HepG2 (cell line): ENCODE results near the gene GJB5. TPM values are rescaled to one million over a fixed set of nuclear protein-coding genes. Genes with fewer than 3 reads are reported as not detected.
A peak's percentile ranks its signal among the peaks of the same experiment; 100 is the strongest.

Experiments used
- ATAC-seq: fragments of 200-7000 bp; cut with Tn5 transposase; 3 replicates; pipeline ENCODE4 v1.9.1; 2020; ENCODE audit warnings: mild to moderate bottlenecking, moderate library complexity
- BruUV-seq: library from RNA; stranded (reverse); fragments of 400-500 nt; replicated peaks from 2 replicates; lab custom pipeline; 2021; lab: Mats Ljungman, UMichigan
- CTCF ChIA-PET: fragments of 300-600 bp; formaldehyde crosslinking; extraction: SDS; loops from one replicate; lab custom pipeline; 2021; ENCODE audit warnings: low total read pairs, inconsistent platforms, low intra/inter-chr PET ratio; lab: Yijun Ruan, JAX
- POLR2A ChIA-PET: fragments of 350-600 bp; sonication (Branson Sonifier 250); formaldehyde crosslinking; loops from one replicate; lab custom pipeline; 2020; ENCODE audit warnings: antibody characterized with exemption, inconsistent platforms; lab: Yijun Ruan, JAX
- DNase-seq: peaks from one replicate; pipeline ENCODE4 v3.0.0-alpha.2; 2015; ENCODE audit warnings: low spot score
- FAIRE-seq: peaks from 3 replicates; lab custom pipeline; 2011; peaks lifted over from hg19 to GRCh38; lab: Jason Lieb, UNC
- H2AFZ ChIP-seq: one replicate; pipeline ENCODE4 v1.6.1; 2011; ENCODE audit warnings: low read length, inconsistent platforms
- H3K27ac ChIP-seq: fragments of 300-600 bp; 3 replicates; pipeline ENCODE4 v1.8.0; 2011; ENCODE audit warnings: mixed run types, mild to moderate bottlenecking, mixed read lengths, low read length, inconsistent platforms; ENCODE audit not compliant: insufficient read depth; ENCODE audit errors: extremely low read length
- H3K27me3 ChIP-seq, 2 experiments: fragments of 200-600 bp in 1 of 2; 2 replicates in 1 of 2; 3 replicates in 1 of 2; pipeline versions ENCODE4 v1.6.0 to v1.8.0; 2011; ENCODE audit warnings: low read length in 2 of 2, mild to moderate bottlenecking in 2 of 2, moderate library complexity in 2 of 2, inconsistent platforms in 1 of 2; ENCODE audit not compliant: insufficient read depth in 2 of 2, control insufficient read depth in 1 of 2
- H3K36me3 ChIP-seq, 2 experiments: fragments of 200-600 bp in 1 of 2; replicated peaks in 1 of 2; 2 replicates in 1 of 2; 3 replicates in 1 of 2; pipeline versions ENCODE4 v1.5.1 to v1.8.0; 2011; ENCODE audit warnings: low read length in 2 of 2, inconsistent platforms in 1 of 2; ENCODE audit not compliant: insufficient read depth in 2 of 2, control insufficient read depth in 1 of 2
- H3K4me1 ChIP-seq: 2 replicates; pipeline ENCODE4 v1.5.1; 2012; ENCODE audit warnings: low read length, inconsistent platforms; ENCODE audit not compliant: insufficient read depth
- H3K4me2 ChIP-seq: 2 replicates; pipeline ENCODE4 v1.6.0; 2011; ENCODE audit warnings: low read depth, low read length, inconsistent platforms
- H3K4me3 ChIP-seq, 3 experiments: fragments of 200-600 bp in 1 of 3; sonication (generic), shearing (Covaris generic) in 1 of 3; replicated peaks in 1 of 3; 2 replicates each; pipeline ENCODE4 v1.5.1; 2011 to 2016; ENCODE audit warnings: low read length in 3 of 3, inconsistent platforms in 2 of 3, low read depth in 2 of 3, mild to moderate bottlenecking in 2 of 3, control low read depth in 1 of 3, mixed read lengths in 1 of 3; ENCODE audit not compliant: insufficient read depth in 1 of 3
- H3K79me2 ChIP-seq: one replicate; pipeline ENCODE4 v1.6.1; 2011; ENCODE audit warnings: low read length, inconsistent platforms; ENCODE audit not compliant: insufficient read depth
- H3K9ac ChIP-seq: 2 replicates; pipeline ENCODE4 v1.6.0; 2011; ENCODE audit warnings: mild to moderate bottlenecking, low read depth, low read length, inconsistent platforms; ENCODE audit not compliant: insufficient read depth
- H3K9me3 ChIP-seq: 2 replicates; pipeline ENCODE4 v1.5.1; 2012; ENCODE audit warnings: mild to moderate bottlenecking, low read length
- H4K20me1 ChIP-seq: 2 replicates; pipeline ENCODE4 v1.6.0; 2011; ENCODE audit warnings: inconsistent platforms, mild to moderate bottlenecking, low read length, moderate library complexity; ENCODE audit not compliant: insufficient read depth
- BRCA1 ChIP-seq: sonication (generic); formaldehyde crosslinking; IDR thresholded peaks from 2 replicates; pipeline ENCODE4 v1.4.0; 2020; ENCODE audit warnings: missing genetic modification reagents
- HNF4A ChIP-seq: sonication (generic); formaldehyde crosslinking; IDR thresholded peaks from 2 replicates; pipeline ENCODE4 v1.4.0; 2020; ENCODE audit warnings: missing genetic modification reagents
- RARA ChIP-seq: IDR thresholded peaks from 2 replicates; pipeline ENCODE4 v1.6.1; 2016; ENCODE audit warnings: missing genetic modification reagents, missing compliant biosample characterization
- ZNF24 ChIP-seq: fragments of 450-650 bp; IDR thresholded peaks from 2 replicates; pipeline ENCODE4 v1.6.1; 2017; ENCODE audit warnings: antibody characterized with exemption, mild to moderate bottlenecking
- ZNF607 ChIP-seq: sonication (generic); formaldehyde crosslinking; IDR thresholded peaks from 2 replicates; pipeline ENCODE4 v1.5.1; 2020; ENCODE audit warnings: missing genetic modification reagents, mild to moderate bottlenecking, borderline replicate concordance
- ZNF746 ChIP-seq: sonication (generic); formaldehyde crosslinking; IDR thresholded peaks from 2 replicates; pipeline ENCODE4 v1.8.0; 2022; ENCODE audit warnings: mild to moderate bottlenecking, missing genetic modification reagents
- WGBS: methylation state at CpG from one replicate; pipeline ENCODE4 v1.1.6; 2017; ENCODE audit warnings: low lambda C conversion rate; 5-methylcytosine and 5-hydroxymethylcytosine counted together
- in situ Hi-C: cut with HindIII; loops from 2 replicates; pipeline ENCODE4 v1.10.0; 2017; ENCODE audit warnings: low pct_unique_long_range_greater_than_20kb; ENCODE audit not compliant: extremely low pct_ligation_motif_present
- intact Hi-C: fragments of 100-400 bp; cut with micrococcal nuclease; formaldehyde crosslinking; loops from one replicate; pipeline ENCODE4 v1.10.0; 2022; ENCODE audit not compliant: unreplicated experiment
- polyA plus RNA-seq, 8 experiments: library from polyadenylated mRNA; depleted of rRNA in 3 of 8; stranded (reverse) in 7 of 8; unstranded in 1 of 8; fragments of >200 nt; fragmentation: Illumina TruSeq in 4 of 8; extraction: Trizol in 4 of 8; gene quantifications; 2 replicates each; pipeline versions ENCODE4 v1.2.1 to v1.2.3, GENCODE V29; 2011 to 2016; ENCODE audit warnings: low read depth in 4 of 8, missing spikeins in 1 of 8, mixed read lengths in 1 of 8; ENCODE audit not compliant: insufficient read depth in 1 of 8
- total RNA-seq, 5 experiments: library from RNA; depleted of rRNA; stranded (reverse); fragments of >200 nt; fragmentation: Illumina TruSeq; extraction: Trizol; gene quantifications; 2 replicates each; pipeline ENCODE4 v1.2.3, GENCODE V29; 2016; ENCODE audit warnings: low read depth in 1 of 5
- TF ChIP-seq, protein P1 (sequence below): sonication (generic); formaldehyde crosslinking; IDR thresholded peaks from 2 replicates; pipeline ENCODE4 v1.8.0; 2022; ENCODE audit warnings: low read depth, missing genetic modification reagents
- TF ChIP-seq, protein P2 (sequence below): IDR thresholded peaks from 2 replicates; pipeline ENCODE4 v1.6.1; 2016; ENCODE audit warnings: missing genetic modification reagents, missing compliant biosample characterization
- TF ChIP-seq, protein P3 (sequence below): sonication (generic); formaldehyde crosslinking; IDR thresholded peaks from 2 replicates; pipeline ENCODE4 v1.8.1; 2023; ENCODE audit warnings: mild to moderate bottlenecking, moderate library complexity, missing genetic modification reagents

GJB5 gene
- total and polyA plus RNA-seq, 2 of the 13 experiments (the other 11 are each of a cell fraction or from before 2014, with no cell fraction given), result not detected

GRCh38 chr1:34742667-34743270, 12.1 kb upstream of the GJB5 start (continued):
- TF ChIP-seq, protein P1, sequence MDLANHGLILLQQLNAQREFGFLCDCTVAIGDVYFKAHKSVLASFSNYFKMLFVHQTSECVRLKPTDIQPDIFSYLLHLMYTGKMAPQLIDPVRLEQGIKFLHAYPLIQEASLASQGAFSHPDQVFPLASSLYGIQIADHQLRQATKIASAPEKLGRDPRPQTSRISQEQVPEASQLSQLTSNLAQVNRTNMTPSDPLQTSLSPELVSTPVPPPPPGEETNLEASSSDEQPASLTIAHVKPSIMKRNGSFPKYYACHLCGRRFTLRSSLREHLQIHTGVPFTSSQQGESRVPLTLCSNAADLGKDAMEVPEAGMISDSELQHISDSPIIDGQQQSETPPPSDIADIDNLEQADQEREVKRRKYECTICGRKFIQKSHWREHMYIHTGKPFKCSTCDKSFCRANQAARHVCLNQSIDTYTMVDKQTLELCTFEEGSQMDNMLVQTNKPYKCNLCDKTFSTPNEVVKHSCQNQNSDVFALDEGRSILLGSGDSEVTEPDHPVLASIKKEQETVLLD, result no peak
- TF ChIP-seq RARA (CRISPR knock-in tag) (no peak), ZNF24 (no peak), ZNF607 (CRISPR knock-in tag) (no peak), BRCA1 (CRISPR knock-in tag) (no peak), HNF4A (CRISPR knock-in tag) (peak; percentile 62), ZNF746 (CRISPR knock-in tag) (no peak)
- TF ChIP-seq, protein P2, sequence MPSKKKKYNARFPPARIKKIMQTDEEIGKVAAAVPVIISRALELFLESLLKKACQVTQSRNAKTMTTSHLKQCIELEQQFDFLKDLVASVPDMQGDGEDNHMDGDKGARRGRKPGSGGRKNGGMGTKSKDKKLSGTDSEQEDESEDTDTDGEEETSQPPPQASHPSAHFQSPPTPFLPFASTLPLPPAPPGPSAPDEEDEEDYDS (CRISPR knock-in tag), result no peak

GRCh38 chr1:34743775-34744174, 11.1 kb upstream of the GJB5 start:
- POLR2A ChIA-PET, result no interaction called here
- CTCF ChIA-PET, result no interaction called here
- H4K20me1 ChIP-seq, result no peaks in the 10 kb centered on the region
- BruUV-seq, result no TSS peak
- in situ Hi-C loops, result loop anchor here (10.0 kb wide), 3 partner anchors 199 to 1109 kb away; no protein-coding TSS in a partner anchor
- H3K9me3 ChIP-seq, result no peaks in the 10 kb centered on the region
- TF ChIP-seq, protein P3, sequence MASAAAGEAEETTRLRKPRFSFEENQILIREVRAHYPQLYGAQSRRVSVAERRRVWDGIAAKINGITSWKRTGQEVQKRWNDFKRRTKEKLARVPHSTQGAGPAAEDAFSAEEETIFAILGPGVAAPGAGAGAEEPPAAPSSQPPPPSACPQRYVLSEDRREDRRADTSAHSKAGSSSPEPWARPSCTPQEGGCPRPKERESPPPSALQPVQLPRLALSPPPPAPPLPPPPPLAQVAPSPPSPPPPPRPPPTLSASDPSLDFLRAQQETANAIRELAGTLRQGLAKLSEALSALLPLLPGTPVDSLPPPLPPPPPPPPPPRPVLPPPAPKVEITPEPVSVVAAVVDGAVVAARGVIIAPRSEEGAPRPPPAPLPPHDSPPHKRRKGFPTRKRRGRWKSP (CRISPR knock-in tag), result no peak
- TF ChIP-seq, all 625 proteins: peak for 0
- FAIRE-seq (no peak), ATAC-seq (no peak), DNase-seq (no peak)
- no peaks in the 10 kb centered on the region for H3K36me3 ChIP-seq
- H3K27me3 ChIP-seq, result peaks cover 4 to 16% of the 10 kb centered on the region in 2 experiments; a peak in 4 of 5 replicates
- WGBS, result 36% methylated on average over 5 of the region's 6 CpGs
- peaks cover 6% of the 10 kb centered on the region; the same call in 1 of the 2 replicates for H3K4me1 ChIP-seq
- H2AFZ ChIP-seq, result no peak overlapping the region
- no peak overlapping the region for H3K9ac ChIP-seq
- no peak overlapping the region for H3K27ac ChIP-seq
- H3K79me2 ChIP-seq, result no peaks in the 10 kb centered on the region
- no peak overlapping the region for H3K4me3 ChIP-seq
- H3K4me2 ChIP-seq, result no peak overlapping the region
- intact Hi-C loops, result no loop called here
